Mesenchymal stem cell (in vitro differentiated cells and primary cell): ENCODE data around the gene AHCYL2.

Source experiments
- DNase-seq: peaks from one replicate; pipeline ENCODE4 v3.0.0-alpha.2; 2013
- H2AFZ ChIP-seq: one replicate; pipeline ENCODE4 v1.6.1; 2013; ENCODE audit warnings: low read depth, mild to moderate bottlenecking, control low read depth, inconsistent platforms, low read length, moderate library complexity
- H2AK5ac ChIP-seq: 2 replicates; pipeline ENCODE4 v1.6.1; 2013; ENCODE audit warnings: low read length, moderate library complexity, mild to moderate bottlenecking, inconsistent platforms; ENCODE audit not compliant: severe bottlenecking
- H2BK120ac ChIP-seq: one replicate; pipeline ENCODE4 v1.6.1; 2013; ENCODE audit warnings: low read depth, mild to moderate bottlenecking, inconsistent platforms, low read length, moderate library complexity
- H2BK12ac ChIP-seq, 2 experiments: one replicate each; pipeline ENCODE4 v1.6.1; 2013; ENCODE audit warnings: inconsistent platforms in 2 of 2, low read length in 2 of 2, mild to moderate bottlenecking in 2 of 2, moderate library complexity in 2 of 2, control low read depth in 1 of 2
- H2BK15ac ChIP-seq: one replicate; pipeline ENCODE4 v1.6.1; 2013; ENCODE audit warnings: mild to moderate bottlenecking, low read depth, inconsistent platforms; ENCODE audit not compliant: poor library complexity, severe bottlenecking
- H2BK5ac ChIP-seq: 2 replicates; pipeline ENCODE4 v1.6.1; 2013; ENCODE audit warnings: low read depth, mild to moderate bottlenecking, low read length, control low read depth, inconsistent platforms; ENCODE audit not compliant: poor library complexity, severe bottlenecking
- H3K14ac ChIP-seq, 2 experiments: one replicate each; pipeline ENCODE4 v1.6.1; 2013; ENCODE audit warnings: inconsistent platforms in 2 of 2, low read length in 2 of 2, control low read depth in 1 of 2, mild to moderate bottlenecking in 1 of 2, moderate library complexity in 1 of 2
- H3K18ac ChIP-seq, 2 experiments: one replicate each; pipeline ENCODE4 v1.6.1; 2013; ENCODE audit warnings: inconsistent platforms in 2 of 2, low read length in 2 of 2, control low read depth in 1 of 2, low read depth in 1 of 2, mild to moderate bottlenecking in 1 of 2
- H3K23ac ChIP-seq, 2 experiments: one replicate each; pipeline ENCODE4 v1.6.1; 2013; ENCODE audit warnings: inconsistent platforms in 2 of 2, low read length in 2 of 2, mild to moderate bottlenecking in 2 of 2, moderate library complexity in 2 of 2, control low read depth in 1 of 2
- H3K27ac ChIP-seq: 2 replicates; pipeline ENCODE4 v1.5.1; 2013; ENCODE audit warnings: mild to moderate bottlenecking, moderate library complexity, low read length, control low read depth, inconsistent platforms; ENCODE audit not compliant: poor library complexity, severe bottlenecking
- H3K27me3 ChIP-seq, 2 experiments: 2 replicates each; pipeline versions ENCODE4 v1.6.1 to v1.7.0; 2013; ENCODE audit warnings: low read length in 2 of 2, mild to moderate bottlenecking in 2 of 2, moderate library complexity in 2 of 2, control low read depth in 1 of 2, inconsistent platforms in 1 of 2; ENCODE audit not compliant: control insufficient read depth in 1 of 2, insufficient read depth in 1 of 2
- H3K36me3 ChIP-seq, 2 experiments: 2 replicates each; pipeline versions ENCODE4 v1.6.1 to v1.7.0; 2013; ENCODE audit warnings: low read length in 2 of 2, control low read depth in 1 of 2, inconsistent platforms in 1 of 2, low read depth in 1 of 2, mild to moderate bottlenecking in 1 of 2; ENCODE audit not compliant: insufficient read depth in 2 of 2, control insufficient read depth in 1 of 2
- H3K4ac ChIP-seq, 2 experiments: one replicate each; pipeline ENCODE4 v1.6.1; 2013; ENCODE audit warnings: inconsistent platforms in 2 of 2, low read length in 2 of 2, mild to moderate bottlenecking in 2 of 2, moderate library complexity in 2 of 2, control low read depth in 1 of 2, low read depth in 1 of 2
- H3K4me1 ChIP-seq: 2 replicates; pipeline ENCODE4 v1.6.1; 2013; ENCODE audit warnings: low read depth, low read length, control low read depth; ENCODE audit not compliant: control insufficient read depth, insufficient read depth
- H3K4me2 ChIP-seq: 2 replicates; pipeline ENCODE4 v1.6.1; 2013; ENCODE audit warnings: low read length, mild to moderate bottlenecking, inconsistent platforms; ENCODE audit not compliant: poor library complexity, severe bottlenecking
- H3K4me3 ChIP-seq, 2 experiments: 2 replicates each; pipeline versions ENCODE4 v1.5.1 to v1.7.0; 2013; ENCODE audit warnings: low read length in 2 of 2, mild to moderate bottlenecking in 2 of 2, control low read depth in 1 of 2, low read depth in 1 of 2; ENCODE audit not compliant: insufficient read depth in 1 of 2
- H3K79me1 ChIP-seq: replicated peaks from 2 replicates; pipeline ENCODE4 v1.6.1; 2013; ENCODE audit warnings: mild to moderate bottlenecking, control low read depth, low read length, inconsistent platforms; ENCODE audit not compliant: poor library complexity, severe bottlenecking
- H3K9ac ChIP-seq: 2 replicates; pipeline ENCODE4 v1.7.0; 2013; ENCODE audit warnings: mild to moderate bottlenecking, low read length, moderate library complexity
- H3K9me3 ChIP-seq: 2 replicates; pipeline ENCODE4 v1.7.0; 2013; ENCODE audit warnings: mild to moderate bottlenecking, low read length; ENCODE audit not compliant: control insufficient read depth
- H4K8ac ChIP-seq: one replicate; pipeline ENCODE4 v1.6.1; 2013; ENCODE audit warnings: inconsistent platforms, mild to moderate bottlenecking, low read length, moderate library complexity
- H4K91ac ChIP-seq: one replicate; pipeline ENCODE4 v1.6.1; 2013; ENCODE audit warnings: mild to moderate bottlenecking, low read length, inconsistent platforms
- WGBS: methylation state at CpG from one replicate; pipeline ENCODE4 v1.1.7; 2013; ENCODE audit warnings: mixed read lengths; 5-methylcytosine and 5-hydroxymethylcytosine counted together

The AHCYL2 gene

GRCh38 chr7:129334473-129334872 lies 109.6 kb downstream of the AHCYL2 start:
- H3K4me2 ChIP-seq = no peak overlapping the region
- H3K79me1 ChIP-seq = no peaks in the 10 kb centered on the region

GRCh38 chr7:129338450-129338849 lies 113.6 kb downstream of the AHCYL2 start:
- Histone ChIP-seq H3K27me3 (no peaks in the 10 kb centered on the region), H2BK120ac (no peak overlapping the region), H4K91ac (no peak overlapping the region), H3K23ac (no peak overlapping the region), H3K4me3 (no peak overlapping the region), H2AFZ (no peak overlapping the region), H3K27ac (no peak overlapping the region), H3K9me3 (no peaks in the 10 kb centered on the region), H2BK12ac (no peak overlapping the region), H3K79me1 (no peaks in the 10 kb centered on the region), H3K14ac (no peak overlapping the region), H2BK5ac (no peak overlapping the region), H2AK5ac (no peak overlapping the region), H3K9ac (no peak overlapping the region), H3K4me1 (no peaks in the 10 kb centered on the region), H3K18ac (no peak overlapping the region), H3K4me2 (no peak overlapping the region), H3K4ac (no peak overlapping the region), H3K36me3 (no peaks in the 10 kb centered on the region), H4K8ac (no peak overlapping the region), H2BK15ac (no peak overlapping the region)
- 100% methylated on average over 1 of the region's 2 CpGs for WGBS
- no peak for DNase-seq

More at GRCh38 chr7:129334473-129334872, 109.6 kb downstream of the AHCYL2 start:
- no peak overlapping the region for H4K8ac ChIP-seq
- no peaks in the 10 kb centered on the region for H3K9me3 ChIP-seq
- H3K27me3 ChIP-seq = no peaks in the 10 kb centered on the region
- H3K4me1 ChIP-seq = no peaks in the 10 kb centered on the region
- no peak overlapping the region for H2BK12ac ChIP-seq
- no peak overlapping the region for H2AK5ac ChIP-seq
- H3K9ac ChIP-seq = no peak overlapping the region
- no peak overlapping the region for H3K4ac ChIP-seq
- H3K4me3 ChIP-seq = no peak overlapping the region
- H2BK5ac ChIP-seq = no peak overlapping the region
- no peak overlapping the region for H3K27ac ChIP-seq
- no peak overlapping the region for H3K18ac ChIP-seq
- H2BK15ac ChIP-seq = no peak overlapping the region
- no peak for DNase-seq
- 100% methylated on average over 3 of the region's 3 CpGs for WGBS
- no peak overlapping the region for H2AFZ ChIP-seq
- no peak overlapping the region for H4K91ac ChIP-seq
- no peaks in the 10 kb centered on the region for H3K36me3 ChIP-seq
- H2BK120ac ChIP-seq = no peak overlapping the region
- H3K14ac ChIP-seq = no peak overlapping the region
- H3K23ac ChIP-seq = no peak overlapping the region

GRCh38 chr7:129341212-129341611 lies 116.4 kb downstream of the AHCYL2 start:
- Histone ChIP-seq H2BK12ac (no peak overlapping the region), H3K4me2 (no peak overlapping the region), H3K14ac (no peak overlapping the region), H2BK15ac (no peak overlapping the region), H3K79me1 (no peaks in the 10 kb centered on the region), H2AFZ (no peak overlapping the region), H3K27ac (no peak overlapping the region), H2BK120ac (no peak overlapping the region), H3K23ac (no peak overlapping the region), H3K36me3 (no peaks in the 10 kb centered on the region), H3K9me3 (no peaks in the 10 kb centered on the region), H3K4me3 (no peak overlapping the region), H3K4ac (no peak overlapping the region), H2BK5ac (no peak overlapping the region), H4K91ac (no peak overlapping the region), H3K27me3 (no peaks in the 10 kb centered on the region), H3K4me1 (no peaks in the 10 kb centered on the region), H4K8ac (no peak overlapping the region), H3K18ac (no peak overlapping the region), H3K9ac (no peak overlapping the region), H2AK5ac (no peak overlapping the region)
- no peak for DNase-seq
- WGBS = no CpG with 5 or more reads among the region's 1 CpG

DNA sequence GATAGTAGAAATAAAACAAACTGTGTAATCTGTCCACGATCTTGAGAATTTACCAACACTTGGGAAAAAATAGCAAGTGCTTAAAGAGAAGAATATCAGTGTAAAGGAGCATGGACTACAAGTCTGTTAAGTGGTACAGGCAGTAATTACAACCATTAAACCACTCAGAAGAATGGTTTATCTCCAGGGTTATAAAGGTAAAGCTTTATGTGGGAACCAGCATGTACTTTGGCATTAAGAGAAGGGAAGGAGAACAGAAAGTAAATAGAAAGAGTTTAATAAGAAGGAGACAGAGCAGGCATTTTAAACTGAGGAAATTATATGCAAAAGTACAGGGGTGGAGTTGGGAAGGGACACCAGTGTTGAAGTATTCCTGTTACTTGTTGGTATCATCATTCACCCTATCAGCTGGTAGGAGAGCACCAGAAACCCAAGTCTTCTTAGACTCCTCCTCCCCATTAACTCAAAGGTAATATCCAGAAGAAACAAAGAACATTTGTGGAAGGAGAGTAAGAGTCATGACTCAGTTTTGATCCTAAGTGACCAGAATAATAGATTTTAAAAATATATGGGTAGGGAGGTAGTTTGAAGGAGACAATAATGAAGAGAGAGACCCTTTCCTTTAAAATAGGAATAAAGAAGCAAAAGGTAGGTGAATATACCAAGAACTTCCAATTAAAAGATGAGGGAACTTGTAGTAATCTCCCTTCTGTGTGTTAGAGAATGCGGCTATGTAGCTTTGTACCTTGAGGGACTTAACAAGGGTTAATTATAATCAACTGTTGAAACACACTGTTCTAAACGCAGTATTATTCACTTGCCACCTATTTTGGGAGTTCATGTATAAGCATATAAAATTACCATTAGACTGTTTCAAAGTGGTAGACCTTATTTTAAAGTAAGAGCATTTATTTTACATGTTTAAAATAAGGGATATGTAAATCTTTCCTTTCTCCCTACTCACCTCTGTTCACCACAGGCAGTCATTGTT lies 117.3 kb downstream of the AHCYL2 start:
- H3K4me3 ChIP-seq = no peak overlapping the region
- no peak overlapping the region for H3K18ac ChIP-seq
- no peak overlapping the region for H2BK120ac ChIP-seq
- no peak overlapping the region for H3K27ac ChIP-seq
- no peaks in the 10 kb centered on the region for H3K9me3 ChIP-seq
- no peak overlapping the region for H2AFZ ChIP-seq
- 100% methylated on average over 2 of the region's 3 CpGs for WGBS
- no peak overlapping the region for H3K4me2 ChIP-seq
- no peak overlapping the region for H3K14ac ChIP-seq
- H4K8ac ChIP-seq = no peak overlapping the region
- no peaks in the 10 kb centered on the region for H3K27me3 ChIP-seq
- no peak overlapping the region for H2BK15ac ChIP-seq
- no peak overlapping the region for H2BK5ac ChIP-seq
- no peaks in the 10 kb centered on the region for H3K79me1 ChIP-seq
- H2BK12ac ChIP-seq = no peak overlapping the region
- no peaks in the 10 kb centered on the region for H3K36me3 ChIP-seq
- no peak overlapping the region for H3K9ac ChIP-seq
- H3K4me1 ChIP-seq = no peaks in the 10 kb centered on the region
- H4K91ac ChIP-seq = no peak overlapping the region
- DNase-seq = no peak
- no peak overlapping the region for H3K23ac ChIP-seq
- no peak overlapping the region for H3K4ac ChIP-seq
- H2AK5ac ChIP-seq = no peak overlapping the region
